HCT116 (cell line): ENCODE data around the gene GATAD2B. TPM values are rescaled to one million over a fixed set of nuclear protein-coding genes. Genes with fewer than 3 reads are reported as not detected.

Experiments
- ATAC-seq: fragments of 200-7000 bp; cut with Tn5 transposase; 2 replicates; pipeline ENCODE4 v1.9.1; 2020; ENCODE audit warnings: mild to moderate bottlenecking, moderate library complexity
- BruUV-seq: library from RNA; stranded (reverse); fragments of 400-500 nt; replicated peaks from 2 replicates; lab custom pipeline; 2021; lab: Mats Ljungman, UMichigan
- CTCF ChIA-PET: fragments of 300-600 bp; sonication (Branson Sonifier 250); formaldehyde crosslinking; loops from one replicate; lab custom pipeline; 2021; ENCODE audit warnings: antibody characterized with exemption; lab: Charles Lee
- POLR2A ChIA-PET: fragments of 300-600, 350-600 bp; sonication (Branson Sonifier 250); formaldehyde crosslinking; loops from one replicate; lab custom pipeline; 2021; ENCODE audit warnings: antibody characterized with exemption; lab: Charles Lee
- RAD21 ChIA-PET, 2 experiments: fragments of 300-600 bp; sonication (Branson Sonifier 250); formaldehyde crosslinking; loops; one replicate each; lab custom pipeline; 2023; ENCODE audit warnings: low total read pairs in 2 of 2; ENCODE audit not compliant: uncharacterized antibody in 2 of 2, unreplicated experiment in 2 of 2, low non-redundant PET in 1 of 2; lab: Charles Lee
- DNase-seq: peaks from one replicate; pipeline ENCODE4 v3.0.0-alpha.2; 2010; ENCODE audit warnings: low read depth, low spot score
- H2AFZ ChIP-seq: fragments of 200-600 bp; shearing (Covaris generic), sonication (generic); 2 replicates; pipeline ENCODE4 v1.6.1; 2017; ENCODE audit warnings: low read depth, mixed run types, mixed read lengths, antibody characterized with exemption, low read length; ENCODE audit not compliant: poor library complexity, severe bottlenecking
- H3K27ac ChIP-seq: 2 replicates; pipeline ENCODE4 v1.5.1; 2012; ENCODE audit warnings: low read depth, low read length
- H3K27me3 ChIP-seq: fragments of 200-600 bp; sonication (generic); 2 replicates; pipeline ENCODE4 v1.6.1; 2016; ENCODE audit warnings: mixed run types, low read length, mixed read lengths; ENCODE audit not compliant: insufficient read depth
- H3K36me3 ChIP-seq, 2 experiments: fragments of 200-500 bp in 1 of 2; fragments of 200-600 bp in 1 of 2; sonication (Bioruptor generic) in 1 of 2; sonication (generic) in 1 of 2; 2 replicates each; pipeline versions ENCODE4 v1.5.1 to v1.6.1; 2014 to 2016; ENCODE audit warnings: low read length in 2 of 2, inconsistent platforms in 1 of 2, mixed read lengths in 1 of 2, mixed run types in 1 of 2; ENCODE audit not compliant: insufficient read depth in 2 of 2, control insufficient read depth in 1 of 2
- H3K4me1 ChIP-seq, 2 experiments: fragments of 200-600 bp in 1 of 2; sonication (generic) in 1 of 2; 2 replicates each; pipeline versions ENCODE4 v1.5.1 to v1.6.1; 2012 to 2017; ENCODE audit warnings: low read length in 2 of 2, inconsistent platforms in 1 of 2, mild to moderate bottlenecking in 1 of 2, mixed read lengths in 1 of 2, mixed run types in 1 of 2, moderate library complexity in 1 of 2; ENCODE audit not compliant: insufficient read depth in 2 of 2, control insufficient read depth in 1 of 2
- H3K4me2 ChIP-seq: fragments of 200-600 bp; sonication (generic); 2 replicates; pipeline ENCODE4 v1.6.1; 2017; ENCODE audit warnings: mixed run types, low read length, mixed read lengths
- H3K4me3 ChIP-seq, 2 experiments: fragments of 200-600 bp in 1 of 2; sonication (generic) in 1 of 2; replicated peaks in 1 of 2; 2 replicates each; pipeline ENCODE4 v1.5.1; 2011 to 2016; ENCODE audit warnings: low read length in 2 of 2, control low read depth in 1 of 2, low read depth in 1 of 2, mild to moderate bottlenecking in 1 of 2, mixed read lengths in 1 of 2, mixed run types in 1 of 2
- H3K79me2 ChIP-seq: fragments of 200-600 bp; sonication (generic); 2 replicates; pipeline ENCODE4 v1.6.1; 2017; ENCODE audit warnings: mild to moderate bottlenecking, mixed run types, low read length, moderate library complexity, mixed read lengths; ENCODE audit not compliant: insufficient read depth
- H3K9ac ChIP-seq: fragments of 200-600 bp; sonication (generic); 2 replicates; pipeline ENCODE4 v1.6.1; 2016; ENCODE audit warnings: low read length, mixed read lengths
- H3K9me2 ChIP-seq: fragments of 200-600 bp; sonication (generic), shearing (Covaris generic); 2 replicates; pipeline ENCODE4 v1.6.1; 2017; ENCODE audit warnings: mixed run types, mild to moderate bottlenecking, moderate library complexity; ENCODE audit not compliant: insufficient read depth
- H3K9me3 ChIP-seq, 2 experiments: fragments of 200-500 bp in 1 of 2; fragments of 200-600 bp in 1 of 2; sonication (Bioruptor generic) in 1 of 2; sonication (generic) in 1 of 2; 2 replicates each; pipeline ENCODE4 v1.6.1; 2014 to 2017; ENCODE audit warnings: low read length in 2 of 2, mixed read lengths in 2 of 2, inconsistent platforms in 1 of 2, low read depth in 1 of 2, mild to moderate bottlenecking in 1 of 2, mixed run types in 1 of 2, moderate library complexity in 1 of 2; ENCODE audit not compliant: control insufficient read depth in 1 of 2, insufficient read depth in 1 of 2
- H4K20me1 ChIP-seq: fragments of 200-600 bp; sonication (generic), shearing (Covaris generic); 2 replicates; pipeline ENCODE4 v1.6.1; 2017; ENCODE audit warnings: mixed run types, mild to moderate bottlenecking, moderate library complexity; ENCODE audit not compliant: insufficient read depth
- ATF3 ChIP-seq: IDR thresholded peaks from 2 replicates; pipeline ENCODE4 v1.6.1; 2012
- CBX3 ChIP-seq: IDR thresholded peaks from 2 replicates; pipeline ENCODE4 v1.6.1; 2012; ENCODE audit warnings: low read depth
- CTCF ChIP-seq, 3 experiments: fragments of 200-600 bp in 1 of 3; sonication (generic) in 1 of 3; IDR thresholded peaks in 2 of 3; conservative IDR thresholded peaks in 1 of 3; 2 replicates each; pipeline ENCODE4 v1.5.1; 2012 to 2017; ENCODE audit warnings: low read depth in 2 of 3, low read length in 2 of 3, antibody characterized with exemption in 1 of 3, borderline replicate concordance in 1 of 3, control low read depth in 1 of 3, mild to moderate bottlenecking in 1 of 3, mixed read lengths in 1 of 3, mixed run types in 1 of 3, moderate library complexity in 1 of 3; ENCODE audit not compliant: insufficient read depth in 1 of 3
- EGR1 ChIP-seq: IDR thresholded peaks from 2 replicates; pipeline ENCODE4 v1.6.1; 2012; ENCODE audit warnings: low read depth
- EZH2phosphoT487 ChIP-seq: fragments of 200-600 bp; IDR thresholded peaks from 2 replicates; pipeline ENCODE4 v1.6.1; 2018; ENCODE audit warnings: antibody characterized with exemption, borderline replicate concordance
- FOSL1 ChIP-seq: IDR thresholded peaks from 2 replicates; pipeline ENCODE4 v1.6.1; 2012; ENCODE audit warnings: low read depth
- MAX ChIP-seq: IDR thresholded peaks from 2 replicates; pipeline ENCODE4 v1.6.1; 2012
- POLR2A ChIP-seq: IDR thresholded peaks from 2 replicates; pipeline ENCODE4 v1.7.0; 2011; ENCODE audit warnings: borderline replicate concordance; ENCODE audit not compliant: insufficient read depth, insufficient read length; ENCODE audit errors: extremely low read depth
- POLR2AphosphoS5 ChIP-seq: IDR thresholded peaks from 2 replicates; pipeline ENCODE4 v1.6.1; 2011; ENCODE audit warnings: mild to moderate bottlenecking, low read depth, low read length, moderate library complexity
- RAD21 ChIP-seq: IDR thresholded peaks from 2 replicates; pipeline ENCODE4 v1.6.1; 2012; ENCODE audit warnings: low read depth, mild to moderate bottlenecking
- SP1 ChIP-seq: IDR thresholded peaks from 2 replicates; pipeline ENCODE4 v1.6.1; 2012; ENCODE audit warnings: low read depth
- TCF7L2 ChIP-seq: IDR thresholded peaks from 2 replicates; pipeline ENCODE4 v1.7.0; 2011; ENCODE audit warnings: borderline replicate concordance, inconsistent platforms; ENCODE audit not compliant: insufficient read depth, insufficient read length; ENCODE audit errors: extremely low read depth
- YY1 ChIP-seq: IDR thresholded peaks from 2 replicates; pipeline ENCODE4 v1.6.1; 2011; ENCODE audit warnings: low read length, low read depth, moderate library complexity, mild to moderate bottlenecking; ENCODE audit not compliant: insufficient replicate concordance; ENCODE audit errors: extremely low read depth
- ZFX ChIP-seq: fragments of 450-650 bp; IDR thresholded peaks from 2 replicates; pipeline ENCODE4 v1.6.1; 2017
- intact Hi-C: fragments of 100-400 bp; cut with micrococcal nuclease; formaldehyde crosslinking; loops from 2 replicates; pipeline ENCODE4 v1.10.0; 2022
- total RNA-seq: library from RNA; stranded (reverse); gene quantifications from one replicate; pipeline ENCODE4 v1.2.1, GENCODE V29; 2021; ENCODE audit not compliant: unreplicated experiment

The GATAD2B gene
- total RNA-seq, 1 experiment from 2014 or later = 50.2 TPM

- Histone ChIP-seq H3K4me1 (no peaks in the 10 kb centered on the region), H2AFZ (no peak overlapping the region), H3K36me3 (peaks cover 0 to 14% of the 10 kb centered on the region in 2 experiments; a peak in 3 of 4 replicates), H3K27ac (no peak overlapping the region), H3K27me3 (no peaks in the 10 kb centered on the region), H3K9me2 (no peaks in the 10 kb centered on the region), H3K4me2 (no peak overlapping the region), H3K9ac (no peak overlapping the region), H3K79me2 (peaks cover 5% of the 10 kb centered on the region; the same call in 1 of the 2 replicates), H3K4me3 (no peak overlapping the region)
- ChIA-PET POLR2A (interaction anchor here (0.6 kb wide), 1 partner anchor 28 kb away, joined by 6 read pairs; no protein-coding TSS in a partner anchor), CTCF (interaction anchor here (1.3 kb wide), 1 partner anchor 119 kb away, joined by 3 read pairs; the partner anchor contains the start of gene DENND4B), RAD21 (interaction anchor here in 1 of 2 experiments (0.7 kb wide), 2 partner anchors 16 to 1258 kb away, joined by 3 to 8 read pairs; no protein-coding TSS in a partner anchor)
- DNase-seq = no peak
- no peak for ATAC-seq
- BruUV-seq = TSS peak; percentile 48
- intact Hi-C loops = no loop called here
- TF ChIP-seq CBX3 = no peak
- TF ChIP-seq POLR2A = no peak
- TF ChIP-seq CTCF (IDR thresholded peaks at IDR 0.05 in 2 of 3, conservative IDR thresholded peaks at IDR 0.05 in 1 of 3; ENCODE audit: borderline replicate concordance in 1 of 3, insufficient read depth in 1 of 3, low read depth in 2 of 3, low read length in 2 of 3) = peak in 2 of 3 experiments; percentile 23 to 26; a peak in 2 of 6 replicates
- no peak for TF ChIP-seq EZH2phosphoT487
- no peak for TF ChIP-seq ZFX
- TF ChIP-seq, all 23 proteins: peak for 1
- Histone ChIP-seq H3K9me3 (no peaks in the 10 kb centered on the region), H4K20me1 (no peaks in the 10 kb centered on the region)
These were observed 95.4 kb downstream of the GATAD2B start for GRCh38 chr1:153827168-153827964.

- Histone ChIP-seq H3K27ac (no peak overlapping the region), H3K9me2 (no peaks in the 10 kb centered on the region), H3K79me2 (no peaks in the 10 kb centered on the region), H3K9me3 (no peaks in the 10 kb centered on the region), H3K4me2 (no peak overlapping the region), H3K36me3 (peaks cover 8 to 38% of the 10 kb centered on the region in 2 experiments; a peak in 2 of 4 replicates), H3K4me1 (no peaks in the 10 kb centered on the region), H3K4me3 (no peak overlapping the region), H2AFZ (no peak overlapping the region), H4K20me1 (no peaks in the 10 kb centered on the region), H3K9ac (no peak overlapping the region), H3K27me3 (no peaks in the 10 kb centered on the region)
- ChIA-PET CTCF (no interaction called here), RAD21 (no interaction called here), POLR2A (no interaction called here)
- intact Hi-C loops = no loop called here
- DNase-seq = no peak
- no peak for ATAC-seq
- no TSS peak for BruUV-seq
- TF ChIP-seq RAD21 (no peak), FOSL1 (no peak), MAX (no peak), POLR2A (no peak), YY1 (no peak), EZH2phosphoT487 (no peak), EGR1 (no peak), ATF3 (no peak), TCF7L2 (no peak), POLR2AphosphoS5 (no peak), SP1 (no peak)
These were observed 103.9 kb downstream of the GATAD2B start for GRCh38 chr1:153818876-153819275.
